NB4 (cell line): ENCODE data around the gene CAMTA1.

Experiments
- CTCF ChIP-seq: IDR thresholded peaks from one replicate; pipeline ENCODE4 v1.5.1; 2012; ENCODE audit warnings: low read depth, low read length
- TF ChIP-seq, protein P1 (sequence below): IDR thresholded peaks from 2 replicates; pipeline ENCODE4 v1.6.1; 2011; ENCODE audit warnings: low read depth, low read length

- no peak for TF ChIP-seq CTCF
- TF ChIP-seq, protein P1, sequence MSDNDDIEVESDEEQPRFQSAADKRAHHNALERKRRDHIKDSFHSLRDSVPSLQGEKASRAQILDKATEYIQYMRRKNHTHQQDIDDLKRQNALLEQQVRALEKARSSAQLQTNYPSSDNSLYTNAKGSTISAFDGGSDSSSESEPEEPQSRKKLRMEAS: no peak
Measured at GRCh38 chr1:7127322-7128075, 342.2 kb downstream of the CAMTA1 start.
